M059J (cell line): ENCODE data around the gene JMJD4. TPM values are rescaled to one million over a fixed set of nuclear protein-coding genes. Genes with fewer than 3 reads are reported as not detected.

Experiments used
- DNase-seq: peaks from one replicate; pipeline ENCODE4 v3.0.0-alpha.2; 2012; ENCODE audit warnings: low read depth
- total RNA-seq: library from RNA; depleted of rRNA; stranded (reverse); fragments of >200 nt; shearing (Covaris generic); gene quantifications from 2 replicates; pipeline ENCODE4 v1.2.3, GENCODE V29; 2014; rRNA removed

Gene JMJD4
- total RNA-seq, 1 experiment from 2014 or later = 18.8 TPM

- no peak for DNase-seq
These were observed 49.3 kb downstream of the JMJD4 start for GRCh38 chr1:227685807-227686206.

Other genes with a start within 250 kb of the JMJD4 start
- gene ZNF678, start 171.7 kb downstream of the JMJD4 start, total RNA-seq = 2.0 and 4.1 TPM in 2 replicates
- 53.3 and 65.6 TPM in 2 replicates for gene SNAP47, start 133 bp upstream of the JMJD4 start, total RNA-seq
- gene PRSS38, start 80.4 kb upstream of the JMJD4 start, total RNA-seq = not detected in 2 replicates
- 0.10 and 0.37 TPM in 2 replicates for gene WNT9A, start 212.6 kb upstream of the JMJD4 start, total RNA-seq